Fibroblast of the aortic adventitia (primary cell): ENCODE results near the gene KRTAP9-3. TPM values are rescaled to one million over a fixed set of nuclear protein-coding genes. Genes with fewer than 3 reads are reported as not detected.
"Not testable (repeated sequence)": the region's sequence is repeated elsewhere in the genome, so short reads cannot be mapped to it uniquely, and the experiment has no call there.

Source experiments
- DNase-seq: peaks from one replicate; pipeline ENCODE4 v3.0.0-alpha.2; 2010; ENCODE audit warnings: low read depth
- H3K4me3 ChIP-seq: 2 replicates; pipeline ENCODE4 v1.5.1; 2011; ENCODE audit warnings: low read depth, mild to moderate bottlenecking, control low read depth, low read length, moderate library complexity
- total RNA-seq: library from RNA; depleted of rRNA; stranded (reverse); fragments of >200 nt; gene quantifications from 2 replicates; pipeline ENCODE4 v1.2.3, GENCODE V29; 2012; ENCODE audit warnings: low replicate concordance
- TF ChIP-seq, protein P1 (sequence below): IDR thresholded peaks from 2 replicates; pipeline ENCODE4 v1.5.1; 2011; ENCODE audit warnings: mild to moderate bottlenecking, low read length, control low read depth, inconsistent platforms; ENCODE audit not compliant: insufficient read depth

Gene KRTAP9-3
- total RNA-seq, 1 donor = not detected

DNA sequence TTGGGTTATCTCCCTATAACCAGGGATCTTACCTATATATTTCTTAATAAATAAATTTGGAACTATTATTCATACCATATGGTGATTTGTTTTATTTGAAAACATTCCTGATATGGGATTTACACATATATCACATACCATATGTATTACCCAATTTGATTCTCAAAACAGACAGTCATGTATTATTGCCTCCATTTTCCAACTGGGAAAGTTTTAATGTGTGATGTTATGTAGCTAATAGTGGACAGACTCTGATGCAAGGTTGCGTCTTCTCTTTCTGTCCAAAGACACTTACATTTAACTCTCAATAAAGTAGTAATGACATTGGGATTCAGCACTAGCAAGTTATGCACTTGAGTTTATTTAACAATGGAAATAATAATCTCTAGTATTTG, 24.0 kb downstream of the KRTAP9-3 start:
- TF ChIP-seq, protein P1, sequence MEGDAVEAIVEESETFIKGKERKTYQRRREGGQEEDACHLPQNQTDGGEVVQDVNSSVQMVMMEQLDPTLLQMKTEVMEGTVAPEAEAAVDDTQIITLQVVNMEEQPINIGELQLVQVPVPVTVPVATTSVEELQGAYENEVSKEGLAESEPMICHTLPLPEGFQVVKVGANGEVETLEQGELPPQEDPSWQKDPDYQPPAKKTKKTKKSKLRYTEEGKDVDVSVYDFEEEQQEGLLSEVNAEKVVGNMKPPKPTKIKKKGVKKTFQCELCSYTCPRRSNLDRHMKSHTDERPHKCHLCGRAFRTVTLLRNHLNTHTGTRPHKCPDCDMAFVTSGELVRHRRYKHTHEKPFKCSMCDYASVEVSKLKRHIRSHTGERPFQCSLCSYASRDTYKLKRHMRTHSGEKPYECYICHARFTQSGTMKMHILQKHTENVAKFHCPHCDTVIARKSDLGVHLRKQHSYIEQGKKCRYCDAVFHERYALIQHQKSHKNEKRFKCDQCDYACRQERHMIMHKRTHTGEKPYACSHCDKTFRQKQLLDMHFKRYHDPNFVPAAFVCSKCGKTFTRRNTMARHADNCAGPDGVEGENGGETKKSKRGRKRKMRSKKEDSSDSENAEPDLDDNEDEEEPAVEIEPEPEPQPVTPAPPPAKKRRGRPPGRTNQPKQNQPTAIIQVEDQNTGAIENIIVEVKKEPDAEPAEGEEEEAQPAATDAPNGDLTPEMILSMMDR = no peak
- DNase-seq = no peak
- H3K4me3 ChIP-seq = no peak overlapping the region

DNA sequence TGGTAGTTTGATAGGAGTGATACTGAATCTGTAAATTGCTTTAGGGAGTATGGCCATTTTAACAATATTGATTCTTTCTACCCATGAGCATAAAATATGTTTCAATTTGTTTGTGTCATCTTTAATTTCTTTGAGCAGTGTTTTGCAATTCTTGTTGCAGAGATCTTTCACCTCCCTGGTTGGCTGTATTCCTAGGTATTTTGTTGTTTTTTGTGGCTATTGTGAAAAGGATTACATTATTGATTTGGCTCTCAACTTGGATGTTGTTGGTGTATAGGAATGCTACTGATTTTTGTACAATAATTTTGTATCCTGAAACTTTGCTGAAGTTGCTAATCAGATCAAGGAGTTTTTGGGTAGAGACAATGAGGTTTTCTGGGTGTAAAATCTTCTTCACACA, 26.2 kb downstream of the KRTAP9-3 start:
- DNase-seq = no peak
- no peak overlapping the region for H3K4me3 ChIP-seq
- TF ChIP-seq, protein P1 = no peak

DNA sequence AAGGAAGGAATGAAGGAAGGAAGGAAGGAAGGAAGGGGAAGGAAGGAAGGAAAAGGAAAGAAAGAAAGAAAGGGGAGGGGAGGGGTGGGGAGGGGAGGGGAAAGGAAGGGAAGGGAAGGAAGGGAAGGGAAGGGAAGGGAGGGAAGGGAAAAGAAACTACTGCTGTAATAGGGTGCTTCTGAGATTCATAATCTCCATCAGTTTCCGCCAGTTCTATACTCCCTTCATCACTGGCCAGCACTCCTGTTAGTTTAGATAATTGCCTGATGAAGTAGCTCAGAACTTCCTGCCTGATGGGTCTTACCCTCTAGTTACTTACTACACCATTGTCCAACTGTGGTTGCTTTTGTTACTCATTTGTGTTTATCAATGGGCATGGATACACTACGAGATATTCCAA, 31.0 kb downstream of the KRTAP9-3 start:
- H3K4me3 ChIP-seq = no peak overlapping the region
- no peak for DNase-seq
- TF ChIP-seq, protein P1 = no peak

DNA sequence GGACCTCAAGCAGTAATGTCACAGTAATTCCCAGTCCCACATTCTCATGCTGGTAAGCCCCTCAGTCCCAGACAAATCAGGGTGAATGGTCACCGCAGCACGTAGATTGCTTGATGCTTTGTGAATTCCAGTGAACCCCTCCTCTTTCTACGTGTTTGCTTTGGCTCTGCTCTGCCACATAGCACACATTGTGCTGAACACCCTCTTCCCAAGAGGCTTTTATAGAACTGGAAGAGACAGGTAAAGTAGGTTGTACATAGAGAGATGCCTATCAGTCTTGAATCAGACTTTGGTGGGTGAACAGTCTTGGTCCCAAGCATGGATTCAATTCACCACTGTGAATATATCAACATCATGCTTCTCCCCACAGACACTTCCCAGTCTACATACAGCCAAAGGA, 32.4 kb downstream of the KRTAP9-3 start:
- no peak overlapping the region for H3K4me3 ChIP-seq
- TF ChIP-seq, protein P1 = no peak
- no peak for DNase-seq

DNA sequence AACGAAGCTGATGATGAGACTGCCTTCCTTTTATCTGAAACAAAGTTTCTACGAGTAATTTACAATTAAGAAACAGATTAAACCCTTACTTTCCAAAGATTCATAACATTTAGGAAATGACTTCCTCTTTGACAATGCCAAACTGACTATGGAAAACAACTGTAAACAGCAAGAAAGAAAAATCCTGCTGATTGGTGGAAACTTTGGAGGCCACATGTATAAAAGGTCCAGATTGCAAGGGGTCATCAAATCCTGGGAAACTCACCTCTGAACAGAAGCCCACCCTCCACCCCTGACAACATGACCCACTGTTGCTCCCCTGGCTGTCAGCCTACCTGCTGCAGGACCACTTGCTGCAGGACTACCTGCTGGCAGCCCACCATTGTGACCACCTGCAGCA, 32.8 kb downstream of the KRTAP9-3 start, which contains the start of gene KRTAP9-6:
Gene KRTAP9-6, plus strand, starts transcription at position 301 of the 400 bp plus-strand sequence. Its CDS starts 0 bp downstream, at position 301.
- DNase-seq = no peak
- H3K4me3 ChIP-seq = no peak within 1 kb of the TSS
- TF ChIP-seq, protein P1 = no peak

DNA sequence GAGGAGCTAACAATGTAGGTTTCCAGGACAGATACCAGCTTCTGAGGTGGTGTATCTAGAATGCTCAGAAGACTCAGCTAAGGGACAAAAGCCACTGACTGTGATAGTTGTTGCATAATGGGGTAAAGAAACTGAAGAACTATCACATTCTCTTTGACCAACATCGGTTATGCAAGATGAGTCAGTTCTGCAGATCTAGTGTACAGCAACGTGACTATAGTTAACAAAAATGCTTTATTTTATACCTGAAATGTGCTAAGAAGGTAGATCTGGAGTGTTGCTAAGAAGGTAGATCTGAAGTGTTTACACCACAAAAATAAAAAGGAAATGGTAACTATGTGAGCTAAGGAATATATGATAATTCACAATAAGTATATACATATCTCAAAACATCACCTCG, 35.5 kb downstream of the KRTAP9-3 start:
- H3K4me3 ChIP-seq = no peak overlapping the region
- DNase-seq = no peak
- TF ChIP-seq, protein P1 = no peak

DNA sequence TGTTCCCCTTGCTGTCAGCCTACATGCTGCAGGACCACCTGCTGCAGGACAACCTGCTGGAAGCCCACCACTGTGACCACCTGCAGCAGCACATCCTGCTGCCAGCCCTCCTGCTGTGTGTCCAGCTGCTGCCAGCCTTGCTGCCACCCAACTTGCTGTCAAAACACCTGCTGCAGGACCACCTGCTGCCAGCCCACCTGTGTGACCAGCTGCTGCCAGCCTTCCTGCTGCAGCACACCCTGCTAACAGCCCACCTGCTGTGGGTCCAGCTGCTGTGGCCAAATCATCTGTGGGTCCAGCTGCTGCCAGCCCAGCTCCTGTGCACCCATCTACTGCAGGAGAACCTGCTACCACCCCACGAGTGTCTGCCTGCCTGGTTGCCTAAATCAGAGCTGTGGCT, 39.1 kb downstream of the KRTAP9-3 start:
- not testable (repeated sequence) for DNase-seq, H3K4me3 ChIP-seq
